Fibroblast of peridontal ligament (primary cell): ENCODE data around the gene PHYKPL.

ENCODE experiments used
- DNase-seq: peaks from one replicate; pipeline ENCODE4 v3.0.0-alpha.2; 2010; ENCODE audit errors: extremely low read depth

PHYKPL gene

GRCh38 chr5:178189433-178189832 lies 43.2 kb downstream of the PHYKPL start:
- no peak for DNase-seq

- no peak for DNase-seq
These were observed 45.6 kb downstream of the PHYKPL start, which contains the start of gene GMCL2 for GRCh38 chr5:178187014-178187413. GMCL2 (minus strand) TSS chr5:178187371; CDS start chr5:178187299, 72 bp downstream.

GRCh38 chr5:178186427-178186826 lies 46.2 kb downstream of the PHYKPL start:
- no peak for DNase-seq

- DNase-seq: no peak
These were observed 50.3 kb downstream of the PHYKPL start for GRCh38 chr5:178182158-178182876.

- DNase-seq: no peak
These were observed 52.3 kb downstream of the PHYKPL start for GRCh38 chr5:178180141-178180863.

- no peak for DNase-seq
These were observed 55.0 kb downstream of the PHYKPL start for GRCh38 chr5:178177569-178177968.

- DNase-seq: no peak
These were observed 55.8 kb downstream of the PHYKPL start for GRCh38 chr5:178176791-178177190.

GRCh38 chr5:178174456-178174855 lies 58.1 kb downstream of the PHYKPL start:
- no peak for DNase-seq

- no peak for DNase-seq
These were observed 62.1 kb downstream of the PHYKPL start for GRCh38 chr5:178170455-178170854.

GRCh38 chr5:178165581-178165980 lies 67.0 kb downstream of the PHYKPL start:
- no peak for DNase-seq

GRCh38 chr5:178163772-178164735 lies 68.5 kb downstream of the PHYKPL start:
- peak; percentile 63 for DNase-seq

- no peak for DNase-seq
These were observed 70.1 kb downstream of the PHYKPL start for GRCh38 chr5:178162481-178162880.

GRCh38 chr5:178160176-178160575 lies 72.4 kb downstream of the PHYKPL start:
- no peak for DNase-seq
